Measurements from ENCODE around the gene ARPC1B.

ARPC1B gene

DNA sequence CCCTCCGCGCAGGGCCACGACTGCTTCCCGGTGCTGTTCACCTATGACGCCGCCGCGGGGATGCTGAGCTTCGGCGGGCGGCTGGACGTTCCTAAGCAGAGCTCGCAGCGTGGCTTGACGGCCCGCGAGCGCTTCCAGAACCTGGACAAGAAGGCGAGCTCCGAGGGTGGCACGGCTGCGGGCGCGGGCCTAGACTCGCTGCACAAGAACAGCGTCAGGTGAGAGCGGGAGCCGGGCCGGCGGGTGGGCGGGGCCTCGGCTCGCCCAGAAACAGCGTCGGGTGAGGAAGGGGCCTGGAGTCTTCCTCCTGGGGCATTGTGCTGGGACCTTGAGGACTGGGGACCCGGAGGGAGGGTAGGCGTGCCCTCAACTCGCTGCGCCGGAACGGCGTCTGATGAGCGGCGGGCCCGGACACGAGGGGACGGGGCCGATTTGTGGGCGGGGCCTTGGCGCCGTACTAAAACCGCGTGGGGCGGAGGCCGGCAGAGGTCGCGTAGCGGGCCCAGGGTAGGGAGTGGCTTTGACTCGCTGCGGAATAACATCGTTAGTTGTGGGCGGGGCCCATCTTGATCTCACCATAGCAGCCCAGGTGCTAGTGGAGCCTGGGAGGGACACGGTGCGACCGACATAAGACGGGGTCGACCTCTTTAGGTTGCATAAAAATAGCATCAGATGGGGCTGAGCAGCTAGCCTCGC is 18.3 kb downstream of the ARPC1B start:
- H3K36me3 ChIP-seq (ENCODE audit: insufficient read depth, low read length): peaks cover 68% of the 10 kb centered on the region
- peaks cover 3% of the 10 kb centered on the region; the same call in 1 of the 2 replicates for H3K4me1 ChIP-seq (ENCODE audit: insufficient read depth, low read length)
- no peaks in the 10 kb centered on the region for H3K9me3 ChIP-seq (ENCODE audit: insufficient read depth, low read depth, low read length)
- H3K27ac ChIP-seq (ENCODE audit: low read depth, low read length): peak overlapping the region; percentile 79
- H3K27me3 ChIP-seq (ENCODE audit: insufficient read depth, low read length): no peaks in the 10 kb centered on the region
- peak overlapping the region; percentile 67 for H3K9ac ChIP-seq (ENCODE audit: low read depth, low read length)
- WGBS: 1% methylated on average over 68 of the region's 68 CpGs
- peak overlapping the region; percentile 61 for H3K4me3 ChIP-seq (ENCODE audit: low read length)

DNA sequence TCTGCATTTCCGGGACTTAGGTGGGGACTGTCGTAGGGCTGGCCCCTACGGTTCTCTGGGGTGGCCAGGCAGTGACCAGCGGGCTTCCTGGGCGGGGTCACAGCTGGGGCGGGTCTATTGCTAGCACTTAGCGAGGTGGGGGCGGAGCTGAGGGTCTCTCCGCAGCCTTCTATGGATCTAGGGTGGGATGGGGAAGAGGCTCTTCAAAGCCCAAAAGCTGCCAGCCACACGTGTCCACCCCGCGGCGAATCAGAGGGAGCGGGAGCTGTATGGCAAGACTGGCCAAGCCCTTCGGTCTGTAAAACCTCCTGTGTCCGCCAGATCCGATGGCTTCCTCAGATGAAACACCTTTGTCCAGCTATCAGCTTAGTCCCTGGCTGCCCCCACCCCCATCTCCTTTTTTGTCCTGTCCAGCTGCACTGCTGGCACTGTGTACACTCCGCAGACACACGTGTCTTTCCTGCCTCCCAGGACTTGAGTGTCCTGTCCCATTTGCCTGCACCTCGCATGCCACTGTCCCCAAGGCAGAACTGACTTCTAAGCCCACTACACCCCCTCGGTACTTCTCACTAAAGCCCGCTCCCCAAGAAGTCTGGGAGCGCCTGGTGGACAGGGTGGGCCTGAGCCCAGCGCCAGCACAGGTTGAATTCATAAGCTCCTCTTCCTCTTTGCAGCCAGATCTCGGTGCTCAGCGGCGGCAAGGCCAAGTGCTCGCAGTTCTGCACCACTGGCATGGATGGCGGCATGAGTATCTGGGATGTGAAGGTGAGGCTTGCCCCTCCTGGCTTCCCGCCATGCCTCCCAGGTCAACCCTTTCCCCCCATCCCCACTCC is 19.0 kb downstream of the ARPC1B start:
- peak overlapping the region; percentile 61 for H3K4me3 ChIP-seq (ENCODE audit: low read length)
- H3K4me1 ChIP-seq (ENCODE audit: insufficient read depth, low read length): peaks cover 3% of the 10 kb centered on the region; the same call in 1 of the 2 replicates
- H3K27me3 ChIP-seq (ENCODE audit: insufficient read depth, low read length): no peaks in the 10 kb centered on the region
- WGBS: 35% methylated on average over 26 of the region's 30 CpGs
- H3K9ac ChIP-seq (ENCODE audit: low read depth, low read length): peak overlapping the region; percentile 67
- peaks cover 68% of the 10 kb centered on the region for H3K36me3 ChIP-seq (ENCODE audit: insufficient read depth, low read length)
- H3K27ac ChIP-seq (ENCODE audit: low read depth, low read length): peak overlapping the region; percentile 79
- no peaks in the 10 kb centered on the region for H3K9me3 ChIP-seq (ENCODE audit: insufficient read depth, low read depth, low read length)

DNA sequence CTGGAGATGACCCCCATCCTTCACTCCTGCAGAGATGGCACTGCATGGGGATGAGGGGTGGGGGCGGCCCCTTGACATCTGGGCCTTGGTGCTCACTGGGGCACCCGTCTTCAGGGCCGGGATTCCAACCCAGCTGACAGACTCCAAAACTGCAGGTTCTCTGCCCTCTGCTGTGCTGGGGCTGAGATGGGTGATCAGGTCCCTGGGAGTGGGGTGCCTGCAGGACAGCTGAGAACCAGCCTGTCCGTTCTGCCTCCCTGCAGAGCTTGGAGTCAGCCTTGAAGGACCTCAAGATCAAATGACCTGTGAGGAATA is 19.6 kb downstream of the ARPC1B start:
- H3K4me3 ChIP-seq (ENCODE audit: low read length): no peak overlapping the region
- WGBS: 92% methylated on average over 4 of the region's 4 CpGs
- no peaks in the 10 kb centered on the region for H3K9me3 ChIP-seq (ENCODE audit: insufficient read depth, low read depth, low read length)
- H3K9ac ChIP-seq (ENCODE audit: low read depth, low read length): no peak overlapping the region
- peaks cover 3% of the 10 kb centered on the region; the same call in 1 of the 2 replicates for H3K4me1 ChIP-seq (ENCODE audit: insufficient read depth, low read length)
- no peak overlapping the region for H3K27ac ChIP-seq (ENCODE audit: low read depth, low read length)
- no peaks in the 10 kb centered on the region for H3K27me3 ChIP-seq (ENCODE audit: insufficient read depth, low read length)
- peaks cover 72% of the 10 kb centered on the region for H3K36me3 ChIP-seq (ENCODE audit: insufficient read depth, low read length)

DNA sequence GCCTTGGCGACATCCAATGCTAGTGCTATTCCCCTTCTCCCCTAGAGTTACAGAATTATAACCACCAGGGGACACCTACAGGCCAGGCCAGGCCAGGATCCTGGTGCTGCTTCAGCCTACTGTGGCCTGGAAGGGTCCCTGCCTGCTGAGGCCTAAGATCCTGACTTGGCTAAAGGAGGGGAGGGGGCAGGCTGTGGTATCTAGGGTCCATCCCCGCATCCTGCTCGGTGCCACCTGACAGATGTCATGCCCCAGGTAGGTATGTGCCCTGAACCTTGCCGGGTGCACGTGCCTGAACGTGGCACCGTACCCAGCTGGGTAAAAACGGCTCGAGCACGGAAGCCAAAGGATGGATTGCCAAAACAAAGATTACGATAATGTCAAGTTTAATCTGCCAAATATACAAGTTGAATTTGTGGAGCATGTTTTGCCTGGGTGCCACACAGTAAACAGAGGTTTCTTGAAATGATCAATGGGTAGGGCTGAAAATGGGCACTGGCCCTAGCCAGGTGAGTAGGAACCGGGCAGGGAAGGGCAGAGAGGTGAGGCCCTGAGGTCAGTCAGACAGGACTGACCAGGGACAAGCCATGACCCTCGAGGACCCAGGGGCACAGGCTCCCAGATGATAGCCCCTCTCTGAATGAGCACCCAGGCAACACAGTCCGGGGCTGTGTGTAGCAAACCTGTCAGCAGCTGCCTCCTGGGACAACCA is 21.2 kb downstream of the ARPC1B start:
- Histone ChIP-seq H3K36me3 (ENCODE audit: insufficient read depth, low read length) (peaks cover 73% of the 10 kb centered on the region), H3K9me3 (ENCODE audit: insufficient read depth, low read depth, low read length) (no peaks in the 10 kb centered on the region), H3K4me3 (ENCODE audit: low read length) (no peak overlapping the region), H3K9ac (ENCODE audit: low read depth, low read length) (no peak overlapping the region), H3K4me1 (ENCODE audit: insufficient read depth, low read length) (peaks cover 3% of the 10 kb centered on the region; the same call in 1 of the 2 replicates), H3K27ac (ENCODE audit: low read depth, low read length) (no peak overlapping the region), H3K27me3 (ENCODE audit: insufficient read depth, low read length) (no peaks in the 10 kb centered on the region)
- 96% methylated on average over 14 of the region's 14 CpGs for WGBS

DNA sequence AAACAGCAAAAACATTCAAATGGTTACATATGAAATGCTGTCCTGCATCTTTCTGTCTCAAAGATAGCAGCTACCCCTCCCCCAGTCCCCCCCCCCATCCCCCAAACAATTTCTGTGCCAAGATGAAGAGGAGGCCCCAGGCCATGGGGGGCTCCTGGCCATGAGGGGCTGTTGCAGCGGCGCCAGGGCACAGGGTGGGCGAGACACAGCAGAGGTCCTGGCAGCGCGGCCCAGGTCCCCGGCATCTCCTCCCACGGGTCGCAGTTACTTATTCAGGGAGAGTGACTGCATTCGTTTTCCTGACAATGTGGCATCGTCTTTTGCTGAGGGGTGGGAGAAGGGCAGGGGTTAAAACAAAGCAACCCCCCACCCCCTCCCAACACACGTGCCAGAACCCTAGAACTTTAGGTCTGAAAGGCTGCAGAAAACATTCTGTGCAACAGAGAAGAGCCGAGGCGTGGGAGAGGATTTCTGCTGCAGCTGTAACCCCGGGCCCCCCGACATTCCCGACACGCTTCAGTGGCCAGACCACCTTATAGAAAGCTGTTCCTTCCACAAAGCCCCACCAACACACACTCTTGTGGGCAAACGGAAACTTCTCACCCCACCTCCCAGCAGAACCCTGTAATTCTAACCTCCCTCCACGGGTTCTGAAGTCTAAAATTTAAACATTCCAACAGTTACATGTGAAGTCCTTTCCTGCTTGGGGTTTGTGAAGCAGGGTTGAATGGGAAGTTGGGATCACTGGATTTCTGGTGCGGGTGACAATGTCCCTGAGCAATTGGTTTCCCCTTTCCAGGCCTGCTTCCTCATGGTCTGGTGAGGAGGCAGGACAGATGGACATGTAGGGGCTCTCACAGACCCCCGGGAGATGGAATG is 22.1 kb downstream of the ARPC1B start:
- H3K4me1 ChIP-seq (ENCODE audit: insufficient read depth, low read length): peaks cover 3% of the 10 kb centered on the region; the same call in 1 of the 2 replicates
- no peaks in the 10 kb centered on the region for H3K9me3 ChIP-seq (ENCODE audit: insufficient read depth, low read depth, low read length)
- no peak overlapping the region for H3K27ac ChIP-seq (ENCODE audit: low read depth, low read length)
- no peak overlapping the region for H3K4me3 ChIP-seq (ENCODE audit: low read length)
- no peak overlapping the region for H3K9ac ChIP-seq (ENCODE audit: low read depth, low read length)
- no peaks in the 10 kb centered on the region for H3K27me3 ChIP-seq (ENCODE audit: insufficient read depth, low read length)
- H3K36me3 ChIP-seq (ENCODE audit: insufficient read depth, low read length): peaks cover 73% of the 10 kb centered on the region
- 93% methylated on average over 19 of the region's 21 CpGs for WGBS

DNA sequence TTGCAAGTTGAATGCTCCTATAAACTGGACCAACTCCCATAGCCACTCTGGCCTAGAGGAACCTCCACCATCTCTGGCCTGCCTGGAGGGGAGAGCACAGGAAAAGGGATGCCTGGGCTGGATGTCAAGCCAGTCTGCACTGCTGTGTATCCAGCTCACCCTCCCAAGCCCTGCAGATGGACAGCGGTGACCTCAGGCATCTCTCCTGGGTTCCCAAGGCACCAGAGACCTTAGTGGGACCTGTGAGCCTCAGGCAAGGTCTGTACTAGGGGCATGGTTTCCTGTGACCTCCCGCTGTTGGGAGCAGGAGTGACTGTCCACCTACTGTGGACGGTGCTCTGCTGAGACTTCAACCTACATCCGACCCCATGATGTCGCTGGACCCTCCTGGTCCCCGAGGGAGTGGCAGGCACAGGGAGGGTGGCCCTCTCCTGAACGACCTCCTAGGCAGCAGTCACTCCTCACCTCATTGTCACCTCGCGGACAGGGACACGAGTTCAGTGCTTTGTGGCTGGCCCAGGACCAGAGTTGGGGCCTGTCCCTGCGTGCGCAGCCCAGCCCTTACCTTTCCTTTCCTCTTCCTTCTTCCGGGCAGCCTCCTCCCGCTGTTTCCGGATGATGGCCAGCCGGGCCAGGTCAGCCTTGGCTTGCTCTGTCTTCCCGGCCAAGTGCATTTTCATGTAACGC is 22.9 kb downstream of the ARPC1B start:
- WGBS: 92% methylated on average over 18 of the region's 18 CpGs
- Histone ChIP-seq H3K9ac (ENCODE audit: low read depth, low read length) (no peak overlapping the region), H3K27ac (ENCODE audit: low read depth, low read length) (no peak overlapping the region), H3K36me3 (ENCODE audit: insufficient read depth, low read length) (peaks cover 80% of the 10 kb centered on the region), H3K27me3 (ENCODE audit: insufficient read depth, low read length) (no peaks in the 10 kb centered on the region), H3K4me1 (ENCODE audit: insufficient read depth, low read length) (peaks cover 3% of the 10 kb centered on the region; the same call in 1 of the 2 replicates), H3K9me3 (ENCODE audit: insufficient read depth, low read depth, low read length) (no peaks in the 10 kb centered on the region), H3K4me3 (ENCODE audit: low read length) (no peak overlapping the region)

DNA sequence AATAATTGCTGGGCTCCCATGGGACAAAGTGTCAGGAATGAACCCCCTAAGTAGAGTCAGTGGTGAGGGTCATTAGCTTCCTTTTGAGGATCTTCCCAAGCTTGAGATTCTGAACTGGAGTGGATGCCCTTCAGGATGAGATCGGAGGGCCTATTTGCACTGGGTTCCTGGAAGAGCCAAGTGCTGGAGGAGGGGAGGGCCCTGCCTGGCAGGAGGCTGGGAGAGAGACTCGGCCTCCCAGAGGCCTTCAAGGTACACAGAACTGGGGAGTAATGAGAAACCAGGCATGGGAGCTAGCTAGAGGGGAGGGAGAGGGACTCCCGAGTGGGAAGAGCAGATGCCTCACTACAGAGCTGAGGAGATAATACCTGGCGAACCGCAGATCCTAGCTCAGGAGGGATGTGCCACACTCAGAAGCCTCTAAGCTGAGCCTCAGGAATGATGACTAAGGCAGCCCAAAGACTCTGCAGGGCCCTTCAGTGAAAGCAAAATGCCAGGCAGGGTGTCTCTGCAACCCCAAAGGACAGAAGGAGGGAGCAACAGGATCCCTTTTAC is 24.4 kb downstream of the ARPC1B start:
- H3K27ac ChIP-seq (ENCODE audit: low read depth, low read length): no peak overlapping the region
- 89% methylated on average over 5 of the region's 5 CpGs for WGBS
- H3K9me3 ChIP-seq (ENCODE audit: insufficient read depth, low read depth, low read length): no peaks in the 10 kb centered on the region
- no peaks in the 10 kb centered on the region for H3K4me1 ChIP-seq (ENCODE audit: insufficient read depth, low read length)
- H3K9ac ChIP-seq (ENCODE audit: low read depth, low read length): no peak overlapping the region
- no peaks in the 10 kb centered on the region for H3K27me3 ChIP-seq (ENCODE audit: insufficient read depth, low read length)
- no peak overlapping the region for H3K4me3 ChIP-seq (ENCODE audit: low read length)
- H3K36me3 ChIP-seq (ENCODE audit: insufficient read depth, low read length): peaks cover 93% of the 10 kb centered on the region

DNA sequence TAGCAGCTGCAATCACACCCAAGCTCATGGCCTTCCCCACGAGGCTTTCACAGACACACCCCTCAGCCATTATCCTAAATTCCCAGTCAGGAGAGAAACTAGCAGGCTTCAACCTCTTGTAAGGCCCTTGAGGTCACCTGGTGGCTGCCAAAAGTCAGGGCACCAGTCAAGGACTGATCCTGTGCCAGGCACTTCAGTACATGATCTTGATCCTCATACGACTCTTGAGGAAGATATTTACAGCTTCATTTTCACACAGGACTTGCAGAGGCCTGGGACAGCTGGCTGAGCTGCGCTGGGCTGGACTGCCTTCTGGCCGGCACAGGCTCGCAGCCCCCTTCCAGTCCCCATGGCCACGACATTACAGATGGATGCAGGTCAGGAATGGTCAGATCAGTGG is 25.1 kb downstream of the ARPC1B start:
- Histone ChIP-seq H3K9me3 (ENCODE audit: insufficient read depth, low read depth, low read length) (no peaks in the 10 kb centered on the region), H3K4me1 (ENCODE audit: insufficient read depth, low read length) (no peaks in the 10 kb centered on the region), H3K36me3 (ENCODE audit: insufficient read depth, low read length) (peaks cover 94% of the 10 kb centered on the region), H3K4me3 (ENCODE audit: low read length) (no peak overlapping the region), H3K27me3 (ENCODE audit: insufficient read depth, low read length) (no peaks in the 10 kb centered on the region), H3K9ac (ENCODE audit: low read depth, low read length) (no peak overlapping the region), H3K27ac (ENCODE audit: low read depth, low read length) (no peak overlapping the region)
- WGBS: 93% methylated on average over 6 of the region's 6 CpGs

DNA sequence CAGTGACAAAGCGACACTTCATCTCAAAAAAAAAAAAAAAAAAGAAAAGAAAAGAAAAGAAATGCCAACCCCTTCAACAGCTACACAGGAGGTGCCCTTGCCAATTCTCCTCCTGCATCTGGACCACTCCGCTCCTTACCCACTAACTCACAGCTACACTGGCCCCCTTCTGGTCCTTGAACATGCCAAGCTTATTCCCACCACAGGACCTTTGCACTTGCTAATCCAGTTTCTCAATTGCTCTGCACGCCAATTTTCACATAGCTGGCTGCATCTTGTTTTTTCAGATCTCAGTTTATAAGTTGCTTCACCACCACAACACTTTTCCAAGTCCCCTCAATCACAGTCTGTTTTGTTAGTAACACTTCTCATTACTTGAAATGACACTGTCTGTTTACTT is 28.3 kb downstream of the ARPC1B start:
- Histone ChIP-seq H3K9me3 (ENCODE audit: insufficient read depth, low read depth, low read length) (no peaks in the 10 kb centered on the region), H3K4me1 (ENCODE audit: insufficient read depth, low read length) (peaks cover 12% of the 10 kb centered on the region), H3K27ac (ENCODE audit: low read depth, low read length) (no peak overlapping the region), H3K9ac (ENCODE audit: low read depth, low read length) (no peak overlapping the region), H3K36me3 (ENCODE audit: insufficient read depth, low read length) (peaks cover 70% of the 10 kb centered on the region), H3K27me3 (ENCODE audit: insufficient read depth, low read length) (no peaks in the 10 kb centered on the region), H3K4me3 (ENCODE audit: low read length) (no peak overlapping the region)
- 95% methylated on average over 2 of the region's 3 CpGs for WGBS

DNA sequence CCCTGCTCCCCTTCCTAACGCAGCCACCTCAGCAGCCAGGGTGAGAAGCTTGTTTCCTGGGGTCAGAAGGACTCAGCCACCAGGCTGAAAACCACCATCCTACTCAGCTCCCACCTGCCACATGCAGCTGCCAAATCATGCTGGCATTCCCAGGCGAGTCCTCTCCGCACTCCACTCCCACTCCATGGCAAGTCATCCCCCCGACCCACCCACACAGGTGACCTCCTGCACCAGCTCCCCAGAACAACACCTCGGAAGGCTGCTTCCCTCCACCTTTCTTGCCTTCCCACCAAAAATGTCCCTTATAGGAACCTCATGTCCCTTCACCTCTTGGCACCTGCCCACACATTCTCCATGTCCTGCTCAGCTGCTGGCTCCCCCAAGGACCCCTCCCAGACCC is 29.2 kb downstream of the ARPC1B start:
- Histone ChIP-seq H3K27ac (ENCODE audit: low read depth, low read length) (no peak overlapping the region), H3K4me1 (ENCODE audit: insufficient read depth, low read length) (peaks cover 12% of the 10 kb centered on the region), H3K27me3 (ENCODE audit: insufficient read depth, low read length) (no peaks in the 10 kb centered on the region), H3K36me3 (ENCODE audit: insufficient read depth, low read length) (peaks cover 61% of the 10 kb centered on the region), H3K9me3 (ENCODE audit: insufficient read depth, low read depth, low read length) (no peaks in the 10 kb centered on the region), H3K4me3 (ENCODE audit: low read length) (no peak overlapping the region), H3K9ac (ENCODE audit: low read depth, low read length) (no peak overlapping the region)
- 92% methylated on average over 5 of the region's 5 CpGs for WGBS
